RCC 7860 (cell line): ENCODE data around the gene FAM3B.
"Not testable (repeated sequence)": the region's sequence is repeated elsewhere in the genome, so short reads cannot be mapped to it uniquely, and the experiment has no call there.

ENCODE experiments used
- DNase-seq: peaks from one replicate; pipeline ENCODE4 v3.0.0-alpha.2; 2015; ENCODE audit warnings: low spot score
- FAIRE-seq: peaks from 2 replicates; lab custom pipeline; 2012; peaks lifted over from hg19 to GRCh38; lab: Jason Lieb, UNC

The FAM3B gene

GRCh38 chr21:41349126-41349525, 32.5 kb downstream of the FAM3B start:
- FAIRE-seq: no peak
- DNase-seq: no peak

GRCh38 chr21:41349619-41350390, 33.2 kb downstream of the FAM3B start:
- no peak for FAIRE-seq

GRCh38 chr21:41350436-41351155, 34.0 kb downstream of the FAM3B start:
- DNase-seq: no peak
- FAIRE-seq: no peak

More at GRCh38 chr21:41349619-41350390, 33.2 kb downstream of the FAM3B start:
- no peak for DNase-seq

- FAIRE-seq (no peak), DNase-seq (no peak)
Measured at GRCh38 chr21:41357546-41357945, 40.9 kb downstream of the FAM3B start.

- DNase-seq (no peak), FAIRE-seq (no peak)
Measured at GRCh38 chr21:41358193-41359166, 41.9 kb downstream of the FAM3B start.

GRCh38 chr21:41359286-41359685, 42.7 kb downstream of the FAM3B start:
- DNase-seq: no peak
- FAIRE-seq: no peak

- not testable (repeated sequence) for FAIRE-seq, DNase-seq
Measured at GRCh38 chr21:41359754-41360071, 43.1 kb downstream of the FAM3B start.

- DNase-seq (no peak), FAIRE-seq (no peak)
Measured at GRCh38 chr21:41360072-41360821, 43.6 kb downstream of the FAM3B start.

- no peak for DNase-seq
- FAIRE-seq: no peak
Measured at GRCh38 chr21:41361053-41361785, 44.6 kb downstream of the FAM3B start.

- DNase-seq: peak; percentile 35
- FAIRE-seq: no peak
Measured at GRCh38 chr21:41361786-41362604, 45.4 kb downstream of the FAM3B start, which contains the start of gene MX2. TSS of gene MX2 (plus strand) at chr21:41362027. CDS start at chr21:41376907, 14,880 bp downstream.

GRCh38 chr21:41362605-41363369, 46.2 kb downstream of the FAM3B start:
- FAIRE-seq (no peak), DNase-seq (no peak)

GRCh38 chr21:41363370-41364270, 47.0 kb downstream of the FAM3B start:
- DNase-seq: no peak
- no peak for FAIRE-seq

GRCh38 chr21:41364308-41364707, 47.7 kb downstream of the FAM3B start:
- no peak for DNase-seq

GRCh38 chr21:41365377-41366107, 48.9 kb downstream of the FAM3B start:
- DNase-seq (no peak), FAIRE-seq (no peak)

More at GRCh38 chr21:41364308-41364707, 47.7 kb downstream of the FAM3B start:
- FAIRE-seq: no peak

GRCh38 chr21:41366522-41367151, 50.0 kb downstream of the FAM3B start:
- FAIRE-seq (peak; percentile 87), DNase-seq (peak; percentile 90)
